ENCODE measurements around the gene UBE2M.

UBE2M gene

DNA sequence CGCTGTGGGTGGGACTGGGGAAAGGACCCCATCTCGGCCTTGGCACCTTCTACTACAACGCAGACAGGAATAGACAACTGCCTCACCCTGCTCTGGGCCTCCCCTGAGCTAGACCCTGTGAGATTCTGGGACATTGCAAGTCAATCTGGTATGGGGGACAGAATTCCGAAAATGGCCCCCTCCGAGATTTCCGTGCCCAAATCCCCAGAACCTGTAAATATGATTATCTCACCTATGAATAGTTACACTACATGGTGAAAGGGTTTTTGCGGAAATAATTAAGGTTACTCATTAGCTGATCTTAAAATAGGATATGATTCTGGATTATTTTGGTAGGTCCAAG, 38.2 kb downstream of the UBE2M start:
- Histone ChIP-seq H3K27ac (peak overlapping the region; percentile 92), H3K27me3 (ENCODE audit: control insufficient read depth, insufficient read depth, low read length) (no peaks in the 10 kb centered on the region), H3K79me2 (peaks cover 28% of the 10 kb centered on the region), H3K36me3 (ENCODE audit: control insufficient read depth, insufficient read depth, low read length) (no peaks in the 10 kb centered on the region), H2AFZ (peak overlapping the region; percentile 83), H3K9me3 (ENCODE audit: control insufficient read depth, low read length) (no peaks in the 10 kb centered on the region), H3K4me1 (peaks cover 8% of the 10 kb centered on the region), H3K4me3 (ENCODE audit: low read depth, low read length) (peak overlapping the region; percentile 91), H3K4me2 (ENCODE audit: low read length) (peak overlapping the region; percentile 75), H3K9ac (no peak overlapping the region)
- TF ChIP-seq, protein P1, sequence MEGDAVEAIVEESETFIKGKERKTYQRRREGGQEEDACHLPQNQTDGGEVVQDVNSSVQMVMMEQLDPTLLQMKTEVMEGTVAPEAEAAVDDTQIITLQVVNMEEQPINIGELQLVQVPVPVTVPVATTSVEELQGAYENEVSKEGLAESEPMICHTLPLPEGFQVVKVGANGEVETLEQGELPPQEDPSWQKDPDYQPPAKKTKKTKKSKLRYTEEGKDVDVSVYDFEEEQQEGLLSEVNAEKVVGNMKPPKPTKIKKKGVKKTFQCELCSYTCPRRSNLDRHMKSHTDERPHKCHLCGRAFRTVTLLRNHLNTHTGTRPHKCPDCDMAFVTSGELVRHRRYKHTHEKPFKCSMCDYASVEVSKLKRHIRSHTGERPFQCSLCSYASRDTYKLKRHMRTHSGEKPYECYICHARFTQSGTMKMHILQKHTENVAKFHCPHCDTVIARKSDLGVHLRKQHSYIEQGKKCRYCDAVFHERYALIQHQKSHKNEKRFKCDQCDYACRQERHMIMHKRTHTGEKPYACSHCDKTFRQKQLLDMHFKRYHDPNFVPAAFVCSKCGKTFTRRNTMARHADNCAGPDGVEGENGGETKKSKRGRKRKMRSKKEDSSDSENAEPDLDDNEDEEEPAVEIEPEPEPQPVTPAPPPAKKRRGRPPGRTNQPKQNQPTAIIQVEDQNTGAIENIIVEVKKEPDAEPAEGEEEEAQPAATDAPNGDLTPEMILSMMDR (IDR thresholded peaks at IDR 0.05): no peak

DNA sequence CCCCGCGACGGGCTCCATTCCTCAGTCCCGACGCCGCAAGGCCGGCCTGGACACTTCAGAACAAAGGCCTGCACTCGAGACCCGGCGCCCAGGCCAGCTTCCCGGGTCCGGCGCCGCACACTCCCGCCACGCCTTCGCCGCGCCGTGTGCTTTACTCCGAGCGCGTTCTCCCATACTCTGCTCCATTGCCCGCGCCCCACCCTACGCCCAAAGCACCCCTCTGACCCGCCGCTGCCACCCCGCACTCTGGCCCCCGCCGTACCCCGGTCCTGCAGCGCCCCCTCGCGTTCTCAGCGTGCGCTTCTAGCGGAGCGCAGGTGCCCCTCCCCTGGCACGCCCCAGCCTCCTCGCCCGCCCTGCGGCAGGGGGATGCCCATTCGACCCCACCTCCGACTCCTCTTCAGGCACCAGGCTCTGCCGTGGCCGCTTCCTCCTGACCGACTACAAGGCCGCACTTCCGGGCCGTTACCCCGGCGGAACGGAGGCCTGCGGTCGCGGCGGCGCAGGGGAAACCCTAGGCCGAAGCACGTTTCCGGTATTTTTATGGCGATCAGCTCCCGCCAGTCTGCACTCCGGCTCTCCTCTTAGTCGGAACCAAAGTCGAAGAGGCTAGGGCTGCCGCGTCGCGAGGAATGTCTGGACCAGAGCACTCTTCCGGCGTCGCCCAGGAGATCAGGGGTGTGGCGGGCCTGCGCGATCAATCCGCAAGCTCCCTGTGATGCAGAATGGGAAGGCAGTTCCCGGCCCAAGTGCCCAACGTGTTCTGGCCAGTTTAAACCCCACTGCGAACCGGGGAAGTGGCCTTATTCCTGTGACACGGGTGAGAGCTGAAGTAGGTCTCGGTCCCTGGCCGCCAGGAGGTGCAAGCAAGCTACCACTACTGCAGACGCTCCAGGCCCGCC, 38.8 kb downstream of the UBE2M start, which contains the start of gene ZBTB45:
ZBTB45 (minus strand) TSS at position 456 of the 902 bp plus-strand sequence. CDS start 2,137 bp downstream, outside the sequence.
- peak within 1 kb of the TSS; percentile 95 for H3K9ac ChIP-seq
- H3K9me3 ChIP-seq (ENCODE audit: control insufficient read depth, low read length): no peaks in the 10 kb centered on the region
- peak within 1 kb of the TSS; percentile 92 for H3K27ac ChIP-seq

DNA sequence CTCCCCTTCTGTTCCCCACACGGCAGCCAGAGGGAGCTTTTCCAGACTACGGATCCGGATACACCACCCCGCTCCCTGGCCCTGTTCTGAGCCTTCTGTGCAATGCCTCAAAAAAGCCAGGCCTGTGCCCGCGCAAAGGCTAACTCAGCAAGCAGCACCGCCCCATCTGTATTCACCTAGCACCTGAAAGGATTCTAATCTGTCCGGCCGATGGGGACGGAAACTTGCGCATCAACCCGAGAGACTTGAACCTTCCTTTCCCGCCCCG, 39.4 kb downstream of the UBE2M start:
- Histone ChIP-seq H3K27me3 (ENCODE audit: control insufficient read depth, insufficient read depth, low read length) (no peaks in the 10 kb centered on the region), H3K4me1 (peaks cover 13% of the 10 kb centered on the region), H3K79me2 (peaks cover 36% of the 10 kb centered on the region), H2AFZ (peak overlapping the region; percentile 83), H3K4me2 (ENCODE audit: low read length) (peak overlapping the region; percentile 75), H3K36me3 (ENCODE audit: control insufficient read depth, insufficient read depth, low read length) (no peaks in the 10 kb centered on the region), H3K9ac (peak overlapping the region; percentile 95), H3K27ac (peak overlapping the region; percentile 92), H3K9me3 (ENCODE audit: control insufficient read depth, low read length) (no peaks in the 10 kb centered on the region), H3K4me3 (ENCODE audit: low read depth, low read length) (peak overlapping the region; percentile 91)
- TF ChIP-seq, protein P1 (IDR thresholded peaks at IDR 0.05): no peak

More for the DNA sequence above, 38.8 kb downstream of the UBE2M start, which contains the start of gene ZBTB45:
- peak within 1 kb of the TSS; percentile 91 for H3K4me3 ChIP-seq (ENCODE audit: low read depth, low read length)
- no peaks in the 10 kb centered on the region for H3K27me3 ChIP-seq (ENCODE audit: control insufficient read depth, insufficient read depth, low read length)
- TF ChIP-seq, protein P1 (IDR thresholded peaks at IDR 0.05): peak; percentile 78
- H3K4me2 ChIP-seq (ENCODE audit: low read length): peak within 1 kb of the TSS; percentile 75
- peaks cover 32% of the 10 kb centered on the region for H3K79me2 ChIP-seq
- peaks cover 9% of the 10 kb centered on the region for H3K4me1 ChIP-seq
- H3K36me3 ChIP-seq (ENCODE audit: control insufficient read depth, insufficient read depth, low read length): no peaks in the 10 kb centered on the region
- H2AFZ ChIP-seq: peak within 1 kb of the TSS; percentile 83

DNA sequence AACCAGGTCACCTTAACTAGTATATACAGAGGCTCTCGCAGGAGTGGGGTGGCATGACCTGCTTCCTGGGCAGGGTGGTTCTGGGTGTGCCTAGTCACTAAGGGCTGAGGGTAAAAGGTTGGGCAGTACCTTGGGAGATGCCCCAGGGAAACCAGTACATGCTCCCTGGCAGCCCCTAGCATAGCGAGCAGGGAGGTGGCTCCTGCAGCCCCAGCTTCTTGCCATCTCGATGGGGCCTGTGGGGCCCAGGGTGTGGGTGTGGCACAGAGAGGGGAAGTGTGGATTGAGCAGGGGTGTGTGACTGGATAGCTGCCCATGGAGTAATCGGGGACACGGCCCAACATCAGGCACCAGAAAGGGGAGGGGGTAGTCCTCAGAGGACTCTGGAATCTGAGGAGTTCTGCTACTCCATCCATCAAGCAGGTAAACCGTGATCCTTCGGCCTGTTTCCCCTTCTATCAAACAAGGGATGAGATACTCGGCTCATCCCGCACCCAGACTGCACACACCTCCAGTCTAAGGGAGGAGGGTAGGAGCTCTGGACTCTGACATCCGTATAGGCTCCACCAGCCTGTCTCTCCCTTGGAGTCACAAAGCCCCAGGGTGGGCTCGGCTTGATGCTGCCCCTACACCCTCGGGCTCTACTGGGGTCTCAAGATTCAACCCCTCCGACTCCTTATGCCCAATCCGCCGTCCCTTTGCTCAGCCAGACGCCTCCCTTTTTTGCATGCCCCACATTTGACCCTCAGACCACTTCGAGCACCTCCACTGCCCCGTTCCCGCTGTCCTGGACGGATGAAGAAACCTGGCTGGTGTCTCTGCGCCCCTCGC, 39.9 kb downstream of the UBE2M start:
- Histone ChIP-seq H3K9me3 (ENCODE audit: control insufficient read depth, low read length) (no peaks in the 10 kb centered on the region), H3K4me2 (ENCODE audit: low read length) (peak overlapping the region; percentile 75), H3K36me3 (ENCODE audit: control insufficient read depth, insufficient read depth, low read length) (no peaks in the 10 kb centered on the region), H3K79me2 (peaks cover 36% of the 10 kb centered on the region), H3K4me3 (ENCODE audit: low read depth, low read length) (peak overlapping the region; percentile 91), H3K4me1 (peaks cover 13% of the 10 kb centered on the region), H3K27me3 (ENCODE audit: control insufficient read depth, insufficient read depth, low read length) (no peaks in the 10 kb centered on the region), H3K9ac (peak overlapping the region; percentile 3), H3K27ac (peak overlapping the region; percentile 92), H2AFZ (peak overlapping the region; percentile 83)
- TF ChIP-seq, protein P1 (IDR thresholded peaks at IDR 0.05): peak; percentile 59
